ENCODE measurements around the gene DNAJC5G.

GRCh38 chr2:27303093-27304025, 28.1 kb downstream of the DNAJC5G start:
- peak; percentile 83 for TF ChIP-seq CTCF (IDR thresholded peaks at IDR 0.05; ENCODE audit: borderline replicate concordance, extremely low read depth, low read length, poor library complexity, severe bottlenecking)
- TF ChIP-seq EZH2 (IDR thresholded peaks at IDR 0.05; ENCODE audit: borderline replicate concordance, low read depth, low read length, severe bottlenecking) = no peak
